Smooth muscle cell of the pulmonary artery (primary cell): ENCODE measurements around the gene CMPK2. TPM values are rescaled to one million over a fixed set of nuclear protein-coding genes. Genes with fewer than 3 reads are reported as not detected.

Experiments used
- total RNA-seq: library from RNA; depleted of rRNA; stranded (reverse); fragments of >200 nt; gene quantifications from 2 replicates; pipeline ENCODE4 v1.2.3, GENCODE V29; 2014

CMPK2 gene
- 0.36 and 0.46 TPM in 2 replicates for total RNA-seq

DNA sequence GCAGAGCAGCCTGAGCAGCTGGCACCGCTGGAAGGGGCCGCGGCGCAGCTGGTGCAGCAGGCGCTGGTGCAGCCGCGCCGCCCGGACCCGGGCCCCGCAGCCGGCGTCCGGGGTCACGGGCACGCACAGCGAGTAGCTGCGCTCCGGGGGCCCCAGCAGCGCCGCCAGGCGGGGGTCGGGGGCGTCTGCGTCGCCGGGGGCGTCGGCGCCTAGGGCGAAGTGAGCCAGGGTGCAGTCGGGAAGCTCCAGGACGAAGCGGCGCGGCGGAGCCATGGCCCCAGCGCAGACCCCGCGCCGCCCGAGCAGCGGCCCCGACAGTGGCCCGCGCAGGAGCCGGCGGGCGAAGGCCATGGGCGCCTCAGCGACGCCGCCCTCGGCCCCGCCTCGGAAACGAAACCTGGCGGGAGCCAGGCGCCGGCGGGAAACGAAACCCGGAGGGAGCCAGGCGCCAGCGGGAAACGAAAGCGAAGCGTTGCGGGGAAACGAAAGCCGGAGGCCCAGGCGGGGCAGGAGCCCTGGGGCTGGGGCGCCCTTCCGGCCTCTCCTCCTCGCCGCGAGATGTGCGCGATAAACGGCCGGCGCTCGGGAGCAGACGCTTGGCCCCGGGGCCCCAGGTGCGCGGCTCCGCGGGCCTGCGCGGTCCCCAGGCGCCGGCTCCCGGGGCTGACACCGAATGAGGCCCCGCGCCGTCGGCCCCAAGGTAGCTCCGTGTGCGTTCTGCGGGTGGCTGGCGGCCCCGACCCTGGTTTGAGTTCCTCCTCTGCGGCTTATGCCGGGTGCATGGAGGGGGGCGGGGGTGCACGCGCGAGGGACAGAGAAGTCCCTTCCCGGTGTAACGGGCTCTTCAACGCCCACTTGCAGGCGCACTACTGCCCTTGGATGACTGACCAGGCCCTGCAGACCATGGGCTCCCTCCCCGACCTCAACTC is at the start of gene CMPK2:
TSS of gene CMPK2 (minus strand) at position 562 of the 929 bp plus-strand sequence. CDS start at position 351, 211 bp downstream.

GRCh38 chr2:6877402-6878304 is 11.9 kb upstream of the CMPK2 start, which contains the start of gene RSAD2:
Gene RSAD2, plus strand, starts transcription at chr2:6877777. Its CDS starts 24 bp downstream, at chr2:6877801.

Other genes with a start within 250 kb of the CMPK2 start
- gene RSAD2, start 11.9 kb upstream of the CMPK2 start, total RNA-seq: 0.20 and 0.33 TPM in 2 replicates
- 0.20 and 0.72 TPM in 2 replicates for gene RNF144A, start 51.5 kb upstream of the CMPK2 start, total RNA-seq